Measurements from ENCODE around the gene SLC35F1.

Gene SLC35F1

DNA sequence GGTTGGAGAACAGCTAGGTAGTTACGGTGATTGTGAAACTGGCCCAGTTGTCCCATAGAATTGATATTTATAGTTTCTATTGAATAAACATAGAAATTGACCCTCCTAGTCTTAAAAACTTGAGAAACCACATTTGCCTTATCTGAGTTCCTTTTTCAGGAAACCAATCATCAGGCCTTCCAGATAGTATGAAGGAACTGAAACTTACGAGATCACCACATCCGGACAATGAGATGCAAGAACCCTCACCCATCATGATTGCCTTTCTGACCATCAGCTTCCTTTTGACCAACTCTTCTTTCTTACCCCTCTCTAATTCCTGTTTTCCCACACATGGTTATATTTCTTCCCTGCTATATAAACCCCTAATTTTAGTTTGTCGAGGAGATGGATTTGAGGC is 21.8 kb downstream of the SLC35F1 start:
- Histone ChIP-seq H3K9me3 (ENCODE audit: insufficient read depth, low read length, severe bottlenecking) (no peaks in the 10 kb centered on the region), H2AFZ (ENCODE audit: low read depth, low read length) (no peak overlapping the region), H3K27me3 (ENCODE audit: insufficient read depth, low read length, poor library complexity) (no peaks in the 10 kb centered on the region), H4K20me1 (ENCODE audit: insufficient read depth, low read length) (no peaks in the 10 kb centered on the region), H3K36me3 (ENCODE audit: insufficient read depth, low read length) (no peaks in the 10 kb centered on the region), H3K9ac (ENCODE audit: low read depth, low read length) (no peak overlapping the region), H3K4me1 (ENCODE audit: insufficient read depth, low read length) (no peaks in the 10 kb centered on the region), H3K27ac (ENCODE audit: low read length) (no peak overlapping the region), H3K4me3 (ENCODE audit: low read depth in 1 of 2, low read length in 2 of 2) (no peak overlapping the region), H3K4me2 (ENCODE audit: insufficient read depth, low read length) (no peak overlapping the region), H3K79me2 (ENCODE audit: insufficient read depth, low read length) (no peaks in the 10 kb centered on the region)
- DNase-seq: no peak
- TF ChIP-seq EZH2 (IDR thresholded peaks at IDR 0.05; ENCODE audit: borderline replicate concordance, low read depth, low read length, severe bottlenecking) (no peak), CTCF (IDR thresholded peaks at IDR 0.05; ENCODE audit: borderline replicate concordance, extremely low read depth, low read length, poor library complexity, severe bottlenecking) (no peak)
- no peak for ATAC-seq (ENCODE audit: insufficient read depth, low read depth)

DNA sequence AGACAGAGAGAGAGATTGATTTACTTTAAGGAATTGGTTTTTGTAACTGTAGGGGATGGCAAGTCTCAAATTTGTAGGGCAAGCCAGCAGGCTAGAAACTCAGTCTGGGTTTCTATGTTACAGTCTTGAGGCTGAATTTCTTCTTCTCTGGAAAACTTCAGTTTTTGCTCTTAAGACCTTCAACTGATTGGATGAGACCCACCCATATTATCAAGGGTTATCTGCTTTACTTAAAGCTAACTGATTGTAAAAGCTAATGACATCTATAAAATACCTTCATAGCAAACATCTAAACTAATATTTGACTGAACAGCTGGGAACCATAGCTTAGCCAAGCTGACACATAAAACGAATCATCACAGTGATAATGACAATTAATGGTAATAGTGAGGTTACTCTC is 22.4 kb downstream of the SLC35F1 start:
- no peak for DNase-seq

GRCh38 chr6:117930645-117931044 is 23.6 kb downstream of the SLC35F1 start:
- no peak overlapping the region for H3K4me2 ChIP-seq (ENCODE audit: insufficient read depth, low read length)
- no peaks in the 10 kb centered on the region for H3K4me1 ChIP-seq (ENCODE audit: insufficient read depth, low read length)
- no peaks in the 10 kb centered on the region for H3K9me3 ChIP-seq (ENCODE audit: insufficient read depth, low read length, severe bottlenecking)
- no peak overlapping the region for H3K27ac ChIP-seq (ENCODE audit: low read length)
- no peaks in the 10 kb centered on the region for H3K36me3 ChIP-seq (ENCODE audit: insufficient read depth, low read length)
- no peak overlapping the region for H2AFZ ChIP-seq (ENCODE audit: low read depth, low read length)
- no peaks in the 10 kb centered on the region for H3K79me2 ChIP-seq (ENCODE audit: insufficient read depth, low read length)
- no peak overlapping the region for H3K9ac ChIP-seq (ENCODE audit: low read depth, low read length)
- no peak overlapping the region for H3K4me3 ChIP-seq (ENCODE audit: low read depth in 1 of 2, low read length in 2 of 2)
- ATAC-seq (ENCODE audit: insufficient read depth, low read depth) (no peak), DNase-seq (no peak)
- no peaks in the 10 kb centered on the region for H3K27me3 ChIP-seq (ENCODE audit: insufficient read depth, low read length, poor library complexity)
- no peaks in the 10 kb centered on the region for H4K20me1 ChIP-seq (ENCODE audit: insufficient read depth, low read length)
- TF ChIP-seq EZH2 (IDR thresholded peaks at IDR 0.05; ENCODE audit: borderline replicate concordance, low read depth, low read length, severe bottlenecking): no peak
- TF ChIP-seq CTCF (IDR thresholded peaks at IDR 0.05; ENCODE audit: borderline replicate concordance, extremely low read depth, low read length, poor library complexity, severe bottlenecking): no peak

More for the DNA sequence above, 22.4 kb downstream of the SLC35F1 start:
- Histone ChIP-seq H3K27me3 (ENCODE audit: insufficient read depth, low read length, poor library complexity) (no peaks in the 10 kb centered on the region), H3K79me2 (ENCODE audit: insufficient read depth, low read length) (no peaks in the 10 kb centered on the region), H3K4me1 (ENCODE audit: insufficient read depth, low read length) (no peaks in the 10 kb centered on the region), H4K20me1 (ENCODE audit: insufficient read depth, low read length) (no peaks in the 10 kb centered on the region), H3K27ac (ENCODE audit: low read length) (no peak overlapping the region), H3K4me3 (ENCODE audit: low read depth in 1 of 2, low read length in 2 of 2) (no peak overlapping the region), H3K9me3 (ENCODE audit: insufficient read depth, low read length, severe bottlenecking) (no peaks in the 10 kb centered on the region), H3K36me3 (ENCODE audit: insufficient read depth, low read length) (no peaks in the 10 kb centered on the region), H3K9ac (ENCODE audit: low read depth, low read length) (no peak overlapping the region), H3K4me2 (ENCODE audit: insufficient read depth, low read length) (no peak overlapping the region), H2AFZ (ENCODE audit: low read depth, low read length) (no peak overlapping the region)
- TF ChIP-seq CTCF (IDR thresholded peaks at IDR 0.05; ENCODE audit: borderline replicate concordance, extremely low read depth, low read length, poor library complexity, severe bottlenecking): no peak
- TF ChIP-seq EZH2 (IDR thresholded peaks at IDR 0.05; ENCODE audit: borderline replicate concordance, low read depth, low read length, severe bottlenecking): no peak
- no peak for ATAC-seq (ENCODE audit: insufficient read depth, low read depth)

DNA sequence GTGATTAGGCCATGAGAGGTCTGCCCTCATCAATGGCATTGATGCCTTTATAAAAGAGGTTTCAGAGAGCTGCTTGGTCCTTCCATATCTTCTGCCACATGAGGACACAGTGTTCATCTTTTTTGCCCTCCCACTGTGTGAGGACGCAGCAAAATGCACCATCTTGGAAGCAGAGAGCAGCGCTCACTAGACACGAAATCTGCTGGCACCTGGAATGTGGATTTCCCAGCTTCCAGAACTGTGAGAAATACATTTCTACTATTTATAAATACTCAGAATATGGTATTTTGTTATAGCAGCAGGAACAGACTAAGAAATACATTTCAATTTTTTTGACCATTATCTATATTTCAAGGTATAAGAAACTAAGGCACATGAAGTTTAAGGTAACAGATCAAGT is 24.9 kb downstream of the SLC35F1 start:
- no peak overlapping the region for H3K9ac ChIP-seq (ENCODE audit: low read depth, low read length)
- H3K79me2 ChIP-seq (ENCODE audit: insufficient read depth, low read length): no peaks in the 10 kb centered on the region
- no peak overlapping the region for H3K27ac ChIP-seq (ENCODE audit: low read length)
- H2AFZ ChIP-seq (ENCODE audit: low read depth, low read length): no peak overlapping the region
- no peaks in the 10 kb centered on the region for H3K36me3 ChIP-seq (ENCODE audit: insufficient read depth, low read length)
- H3K4me1 ChIP-seq (ENCODE audit: insufficient read depth, low read length): no peaks in the 10 kb centered on the region
- DNase-seq (no peak), ATAC-seq (ENCODE audit: insufficient read depth, low read depth) (no peak)
- no peak overlapping the region for H3K4me2 ChIP-seq (ENCODE audit: insufficient read depth, low read length)
- H4K20me1 ChIP-seq (ENCODE audit: insufficient read depth, low read length): no peaks in the 10 kb centered on the region
- H3K9me3 ChIP-seq (ENCODE audit: insufficient read depth, low read length, severe bottlenecking): no peaks in the 10 kb centered on the region
- no peaks in the 10 kb centered on the region for H3K27me3 ChIP-seq (ENCODE audit: insufficient read depth, low read length, poor library complexity)
- no peak overlapping the region for H3K4me3 ChIP-seq (ENCODE audit: low read depth in 1 of 2, low read length in 2 of 2)
- TF ChIP-seq EZH2 (IDR thresholded peaks at IDR 0.05; ENCODE audit: borderline replicate concordance, low read depth, low read length, severe bottlenecking) (no peak), CTCF (IDR thresholded peaks at IDR 0.05; ENCODE audit: borderline replicate concordance, extremely low read depth, low read length, poor library complexity, severe bottlenecking) (no peak)
